SK-N-SH (cell line): ENCODE results near the gene MAST1. TPM values are rescaled to one million over a fixed set of nuclear protein-coding genes. Genes with fewer than 3 reads are reported as not detected.

ENCODE experiments used
- CTCF ChIA-PET: fragments of 300-600, 350-600 bp; formaldehyde crosslinking; extraction: SDS; loops from one replicate; lab custom pipeline; 2021; lab: Yijun Ruan, JAX
- POLR2A ChIA-PET: fragments of 350-600 bp; sonication (Branson Sonifier 250); formaldehyde crosslinking; extraction: SDS; loops from one replicate; lab custom pipeline; 2020; ENCODE audit warnings: antibody characterized with exemption, inconsistent platforms; lab: Yijun Ruan, JAX
- DNase-seq: peaks from one replicate; pipeline ENCODE4 v3.0.0; 2012
- H2AFZ ChIP-seq: fragments of 200-600 bp; sonication (generic); 2 replicates; pipeline ENCODE4 v1.8.1; 2016; ENCODE audit warnings: antibody characterized with exemption, mild to moderate bottlenecking, low read depth
- H3F3A ChIP-seq: fragments of 200-600 bp; sonication (generic); replicated peaks from 2 replicates; pipeline ENCODE3; 2016; ENCODE audit warnings: antibody characterized with exemption, mild to moderate bottlenecking; ENCODE audit not compliant: insufficient read depth
- H3K27ac ChIP-seq, 2 experiments: fragments of 200-500 bp in 1 of 2; fragments of 200-600 bp in 1 of 2; sonication (Bioruptor generic) in 1 of 2; sonication (generic), shearing (Covaris generic) in 1 of 2; 2 replicates each; pipeline versions ENCODE4 v1.5.1 to v1.6.1; 2014 to 2016; ENCODE audit warnings: low read depth in 2 of 2, inconsistent platforms in 1 of 2, low read length in 1 of 2, mild to moderate bottlenecking in 1 of 2, mixed read lengths in 1 of 2
- H3K27me3 ChIP-seq: fragments of 200-600 bp; sonication (generic), shearing (Covaris generic); 2 replicates; pipeline ENCODE4 v1.6.1; 2016; ENCODE audit warnings: mixed run types; ENCODE audit not compliant: insufficient read depth
- H3K36me3 ChIP-seq, 2 experiments: fragments of 200-500 bp in 1 of 2; fragments of 200-600 bp in 1 of 2; sonication (Bioruptor generic) in 1 of 2; sonication (generic) in 1 of 2; replicated peaks in 1 of 2; 2 replicates each; pipeline versions ENCODE3 to v1.5.1; 2014 to 2016; ENCODE audit warnings: low read length in 1 of 2, mild to moderate bottlenecking in 1 of 2; ENCODE audit not compliant: insufficient read depth in 2 of 2, control insufficient read depth in 1 of 2
- H3K4me1 ChIP-seq, 2 experiments: fragments of 200-500 bp in 1 of 2; fragments of 200-600 bp in 1 of 2; sonication (Bioruptor generic) in 1 of 2; sonication (generic), shearing (Covaris generic) in 1 of 2; 2 replicates each; pipeline versions ENCODE4 v1.5.1 to v1.6.1; 2014 to 2016; ENCODE audit warnings: low read depth in 1 of 2, low read length in 1 of 2, mixed run types in 1 of 2; ENCODE audit not compliant: insufficient read depth in 2 of 2, control insufficient read depth in 1 of 2
- H3K4me2 ChIP-seq: fragments of 200-600 bp; sonication (generic), shearing (Covaris generic); 2 replicates; pipeline ENCODE4 v1.6.1; 2017; ENCODE audit warnings: mixed run types
- H3K4me3 ChIP-seq, 2 experiments: fragments of 200-500 bp in 1 of 2; fragments of 200-600 bp in 1 of 2; sonication (Bioruptor generic) in 1 of 2; sonication (generic), shearing (Covaris generic) in 1 of 2; 2 replicates each; pipeline versions ENCODE4 v1.5.1 to v1.8.1; 2014 to 2016; ENCODE audit warnings: low read depth in 2 of 2, inconsistent platforms in 1 of 2, low read length in 1 of 2, mild to moderate bottlenecking in 1 of 2, mixed read lengths in 1 of 2, moderate library complexity in 1 of 2
- H3K79me2 ChIP-seq: fragments of 200-600 bp; sonication (generic); 2 replicates; pipeline ENCODE4 v1.8.1; 2017; ENCODE audit warnings: mild to moderate bottlenecking; ENCODE audit not compliant: insufficient read depth
- H3K9ac ChIP-seq: fragments of 200-600 bp; sonication (generic); 2 replicates; pipeline ENCODE4 v1.6.1; 2017; ENCODE audit warnings: mixed run types
- H3K9me2 ChIP-seq: fragments of 200-600 bp; sonication (generic); 2 replicates; pipeline ENCODE4 v1.6.1; 2017; ENCODE audit warnings: mixed run types
- H3K9me3 ChIP-seq: fragments of 200-600 bp; sonication (generic); 2 replicates; pipeline ENCODE4 v1.6.1; 2017; ENCODE audit warnings: mixed run types, mild to moderate bottlenecking, moderate library complexity
- H4K20me1 ChIP-seq: fragments of 200-600 bp; sonication (generic); 2 replicates; pipeline ENCODE4 v1.6.1; 2017; ENCODE audit warnings: mild to moderate bottlenecking, mixed run types; ENCODE audit not compliant: insufficient read depth
- CHD2 ChIP-seq: fragments of 150-350 bp; IDR thresholded peaks from 2 replicates; pipeline ENCODE4 v1.6.1; 2018; ENCODE audit warnings: low read length; ENCODE audit not compliant: partially characterized antibody
- EP300 ChIP-seq, 2 experiments: IDR thresholded peaks; 2 replicates each; pipeline versions ENCODE4 v1.4.0 to v1.6.1; 2012; ENCODE audit warnings: borderline replicate concordance in 1 of 2, low read depth in 1 of 2, low read length in 1 of 2
- FOSL2 ChIP-seq: IDR thresholded peaks from 2 replicates; pipeline ENCODE4 v1.4.0; 2012; ENCODE audit warnings: low read depth, mild to moderate bottlenecking, moderate library complexity, borderline replicate concordance
- FOXJ3 ChIP-seq: sonication (generic); formaldehyde crosslinking; IDR thresholded peaks from 2 replicates; pipeline ENCODE4 v1.5.1; 2020; ENCODE audit warnings: mild to moderate bottlenecking, missing genetic modification reagents
- FOXM1 ChIP-seq: IDR thresholded peaks from 2 replicates; pipeline ENCODE4 v1.4.0; 2012; ENCODE audit warnings: low read depth, mild to moderate bottlenecking
- GABPA ChIP-seq: IDR thresholded peaks from 2 replicates; pipeline ENCODE4 v1.4.0; 2012; ENCODE audit warnings: low read depth, mild to moderate bottlenecking
- IRF3 ChIP-seq: fragments of 150-350 bp; IDR thresholded peaks from 2 replicates; pipeline ENCODE4 v1.6.1; 2016; ENCODE audit warnings: mild to moderate bottlenecking, low read depth, low read length
- JUND ChIP-seq: IDR thresholded peaks from 2 replicates; pipeline ENCODE4 v1.4.0; 2012
- MAX ChIP-seq: IDR thresholded peaks from 2 replicates; pipeline ENCODE4 v1.4.0; 2012; ENCODE audit warnings: low read depth
- MEF2A ChIP-seq: IDR thresholded peaks from 2 replicates; pipeline ENCODE4 v1.4.0; 2012; ENCODE audit warnings: low read depth, borderline replicate concordance
- MXI1 ChIP-seq: IDR thresholded peaks from 2 replicates; pipeline ENCODE4 v1.6.1; 2012; ENCODE audit warnings: mild to moderate bottlenecking, low read depth, low read length, improper control_type of control experiment
- PBX3 ChIP-seq: IDR thresholded peaks from 2 replicates; pipeline ENCODE4; 2012
- POLR2AphosphoS5 ChIP-seq: IDR thresholded peaks from 2 replicates; pipeline ENCODE4 v1.6.1; 2012; ENCODE audit warnings: low read depth, low read length
- RAD21 ChIP-seq: IDR thresholded peaks from 2 replicates; pipeline ENCODE4 v1.6.1; 2012; ENCODE audit warnings: mild to moderate bottlenecking, low read length
- RCOR1 ChIP-seq: fragments of 150-350 bp; IDR thresholded peaks from 2 replicates; pipeline ENCODE4 v1.6.1; 2017; ENCODE audit warnings: antibody characterized with exemption, low read length
- REST ChIP-seq: IDR thresholded peaks from 2 replicates; pipeline ENCODE4 v1.6.1; 2012; ENCODE audit warnings: mild to moderate bottlenecking, low read depth, low read length, moderate library complexity
- RFX5 ChIP-seq: IDR thresholded peaks from 2 replicates; pipeline ENCODE4 v1.6.1; 2012; ENCODE audit warnings: mild to moderate bottlenecking, improper control_type of control experiment, low read length
- RXRA ChIP-seq: IDR thresholded peaks from 2 replicates; pipeline ENCODE4 v1.4.0; 2012; ENCODE audit warnings: low read depth, mild to moderate bottlenecking, borderline replicate concordance
- SIN3A ChIP-seq: IDR thresholded peaks from 2 replicates; pipeline ENCODE4 v1.6.1; 2012; ENCODE audit warnings: low read depth, mild to moderate bottlenecking, low read length, moderate library complexity, borderline replicate concordance
- SMC3 ChIP-seq: IDR thresholded peaks from 2 replicates; pipeline ENCODE4 v1.6.1; 2012; ENCODE audit warnings: low read depth, low read length, improper control_type of control experiment
- TAF1 ChIP-seq: IDR thresholded peaks from 2 replicates; pipeline ENCODE4 v1.6.1; 2012; ENCODE audit warnings: low read depth, mild to moderate bottlenecking, low read length, moderate library complexity, borderline replicate concordance
- TCF12 ChIP-seq: IDR thresholded peaks from 2 replicates; pipeline ENCODE4 v1.4.0; 2012
- TEAD4 ChIP-seq: IDR thresholded peaks from 2 replicates; pipeline ENCODE4 v1.4.0; 2012; ENCODE audit warnings: mild to moderate bottlenecking, borderline replicate concordance; ENCODE audit not compliant: insufficient read depth
- USF1 ChIP-seq: IDR thresholded peaks from 2 replicates; pipeline ENCODE4 v1.4.0; 2012; ENCODE audit warnings: low read depth, borderline replicate concordance
- YY1 ChIP-seq: IDR thresholded peaks from 2 replicates; pipeline ENCODE4 v1.4.0; 2012; ENCODE audit warnings: low read depth, mild to moderate bottlenecking
- ZBTB33 ChIP-seq: IDR thresholded peaks from 2 replicates; pipeline ENCODE4 v1.4.0; 2012; ENCODE audit warnings: low read depth, borderline replicate concordance
- WGBS: methylation state at CpG from one replicate; pipeline ENCODE4 v1.1.6; 2017; ENCODE audit warnings: low lambda C conversion rate; 5-methylcytosine and 5-hydroxymethylcytosine counted together
- polyA plus RNA-seq, 3 experiments: library from polyadenylated mRNA; depleted of rRNA; stranded (reverse); fragments of >200 nt; gene quantifications; 2 replicates each; pipeline ENCODE4 v1.2.3, GENCODE V29; 2012

The MAST1 gene
- polyA plus RNA-seq, 1 of the 3 experiments (the other 2 are of a cell fraction), result 9.7 TPM

- Histone ChIP-seq H3K4me1 (peaks cover 39 to 61% of the 10 kb centered on the region in 2 experiments), H4K20me1 (peaks cover 17% of the 10 kb centered on the region), H3K27ac (peak overlapping the region; percentile 96 to 97), H3K4me2 (peak overlapping the region; percentile 88), H3K79me2 (peaks cover 20% of the 10 kb centered on the region), H3K9ac (peak overlapping the region; percentile 66), H3K27me3 (no peaks in the 10 kb centered on the region), H3F3A (peaks cover 60% of the 10 kb centered on the region), H3K9me2 (no peaks in the 10 kb centered on the region), H3K36me3 (peaks cover 0 to 6% of the 10 kb centered on the region in 2 experiments), H3K4me3 (peak overlapping the region; percentile 37 to 80; a peak in 2 of 4 replicates), H2AFZ (peak overlapping the region; percentile 53; the same call in 1 of the 2 replicates), H3K9me3 (no peaks in the 10 kb centered on the region)
- POLR2A ChIA-PET, result interaction anchor here (0.7 to 1.1 kb wide), 4 partner anchors 10 to 66 kb away, joined by 3 to 5 read pairs (median 4); no protein-coding TSS in a partner anchor
- 3% methylated on average over 8 of the region's 12 CpGs for WGBS
- DNase-seq, result peak; percentile 88
- CTCF ChIA-PET, result interaction anchor here (1.1 to 17.1 kb wide), 6 partner anchors 11 to 59 kb away, joined by 3 to 321 read pairs (median 9); no protein-coding TSS in a partner anchor
- TF ChIP-seq RXRA (no peak), USF1 (no peak), MEF2A (no peak), TEAD4 (peak; percentile 57; the same call in 1 of the 2 replicates), EP300 (IDR thresholded peaks at IDR 0.05; ENCODE audit: borderline replicate concordance in 1 of 2, low read depth in 1 of 2, low read length in 1 of 2) (peak; percentile 64 to 85; a peak in 3 of 4 replicates), POLR2AphosphoS5 (peak; percentile 71), YY1 (no peak), CHD2 (peak; percentile 95), MXI1 (no peak), TAF1 (no peak), SMC3 (no peak), PBX3 (peak; percentile 88), RCOR1 (peak; percentile 87), SIN3A (no peak), RAD21 (peak; percentile 17; the same call in 1 of the 2 replicates), MAX (0 out of 2 replicates have a peak, but pooled peaks have one; percentile 66), JUND (no peak), FOXM1 (no peak), ZBTB33 (no peak), FOSL2 (no peak), TCF12 (peak; percentile 92), IRF3 (no peak), RFX5 (no peak), REST (0 out of 2 replicates have a peak, but pooled peaks have one; percentile 60), GABPA (no peak), FOXJ3 (CRISPR knock-in tag) (peak; percentile 80; the same call in 1 of the 2 replicates)
Observed at GRCh38 chr19:12788682-12789097, 49.6 kb upstream of the MAST1 start.
